ENCODE results near the gene STOM. TPM values are rescaled to one million over a fixed set of nuclear protein-coding genes. Genes with fewer than 3 reads are reported as not detected.

STOM gene
- total RNA-seq, 1 experiment from 2014 or later: 45.1 TPM

Other genes starting within 250 kb of the STOM start
- gene RAB14, start 168.4 kb downstream of the STOM start, total RNA-seq (2014; rRNA removed; shearing (Covaris generic)): 25.1 and 34.5 TPM in 2 replicates
- 229 and 317 TPM in 2 replicates for gene GSN, start 102.1 kb downstream of the STOM start, total RNA-seq (2014; rRNA removed; shearing (Covaris generic))
- gene GGTA1, start 129.6 kb upstream of the STOM start, total RNA-seq (2014; rRNA removed; shearing (Covaris generic)): not detected in 2 replicates